H9 (cell line): ENCODE results near the gene ACSBG1. TPM values are rescaled to one million over a fixed set of nuclear protein-coding genes. Genes with fewer than 3 reads are reported as not detected.

Experiments used
- DNase-seq: peaks from one replicate; pipeline ENCODE4 v3.0.0-alpha.2; 2017
- H2AFZ ChIP-seq: one replicate; pipeline ENCODE4 v1.6.1; 2013; ENCODE audit warnings: mild to moderate bottlenecking, low read length, control low read depth, moderate library complexity
- H2AK5ac ChIP-seq: 2 replicates; pipeline ENCODE4 v1.6.1; 2013; ENCODE audit warnings: low read length, control low read depth, mixed read lengths; ENCODE audit not compliant: insufficient read length
- H2BK120ac ChIP-seq: one replicate; pipeline ENCODE4 v1.6.1; 2013; ENCODE audit warnings: low read depth, mild to moderate bottlenecking, low read length, control low read depth, inconsistent platforms; ENCODE audit not compliant: poor library complexity, severe bottlenecking
- H2BK12ac ChIP-seq: 2 replicates; pipeline ENCODE4 v1.6.1; 2013; ENCODE audit warnings: low read length, control low read depth, mixed read lengths, low read depth; ENCODE audit not compliant: insufficient read length
- H2BK15ac ChIP-seq: 2 replicates; pipeline ENCODE4 v1.6.1; 2013; ENCODE audit warnings: low read depth, low read length, control low read depth
- H2BK20ac ChIP-seq: one replicate; pipeline ENCODE4 v1.6.1; 2013; ENCODE audit warnings: low read depth, mild to moderate bottlenecking, low read length, control low read depth, inconsistent platforms; ENCODE audit not compliant: poor library complexity, severe bottlenecking
- H2BK5ac ChIP-seq: 2 replicates; pipeline ENCODE4 v1.6.1; 2013; ENCODE audit warnings: low read length, control low read depth, mixed read lengths; ENCODE audit not compliant: insufficient read length
- H3K14ac ChIP-seq: 2 replicates; pipeline ENCODE4 v1.6.1; 2013; ENCODE audit warnings: low read length, control low read depth; ENCODE audit not compliant: insufficient read depth
- H3K18ac ChIP-seq: 2 replicates; pipeline ENCODE4 v1.6.1; 2013; ENCODE audit warnings: low read depth, mild to moderate bottlenecking, mixed read lengths, low read length, control low read depth; ENCODE audit not compliant: insufficient read length
- H3K23ac ChIP-seq: 2 replicates; pipeline ENCODE4 v1.6.1; 2013; ENCODE audit warnings: low read length, control low read depth, mixed read lengths, low read depth; ENCODE audit not compliant: insufficient read length
- H3K23me2 ChIP-seq: 2 replicates; pipeline ENCODE4 v1.6.1; 2013; ENCODE audit warnings: low read depth, mild to moderate bottlenecking, mixed read lengths, low read length, control low read depth; ENCODE audit not compliant: insufficient read length, poor library complexity, severe bottlenecking
- H3K27ac ChIP-seq: 2 replicates; pipeline ENCODE4 v1.5.1; 2013; ENCODE audit warnings: low read length, control low read depth, mixed read lengths, low read depth; ENCODE audit not compliant: insufficient read length
- H3K27me3 ChIP-seq: 2 replicates; pipeline ENCODE4 v1.6.1; 2013; ENCODE audit warnings: low read length, control low read depth, inconsistent platforms; ENCODE audit not compliant: insufficient read depth
- H3K4ac ChIP-seq: 2 replicates; pipeline ENCODE4 v1.6.1; 2013; ENCODE audit warnings: low read depth, mild to moderate bottlenecking, control low read depth, inconsistent platforms, low read length, moderate library complexity
- H3K4me1 ChIP-seq: 2 replicates; pipeline ENCODE4 v1.6.1; 2013; ENCODE audit warnings: low read length, control low read depth, inconsistent platforms; ENCODE audit not compliant: insufficient read depth
- H3K4me2 ChIP-seq: 2 replicates; pipeline ENCODE4 v1.6.1; 2013; ENCODE audit warnings: low read length, control low read depth, mixed read lengths; ENCODE audit not compliant: insufficient read length, insufficient read depth
- H3K56ac ChIP-seq: 2 replicates; pipeline ENCODE4 v1.6.1; 2013; ENCODE audit warnings: low read depth, mild to moderate bottlenecking, mixed read lengths, low read length, control low read depth; ENCODE audit not compliant: insufficient read length
- H3K79me1 ChIP-seq: 2 replicates; pipeline ENCODE4 v1.6.1; 2013; ENCODE audit warnings: low read depth, mild to moderate bottlenecking, moderate library complexity, low read length, control low read depth, inconsistent platforms; ENCODE audit not compliant: insufficient read depth, poor library complexity, severe bottlenecking
- H3K79me2 ChIP-seq: 2 replicates; pipeline ENCODE4 v1.6.1; 2013; ENCODE audit warnings: low read length, control low read depth, inconsistent platforms; ENCODE audit not compliant: insufficient read depth
- H3K9ac ChIP-seq: 2 replicates; pipeline ENCODE4 v1.6.1; 2013; ENCODE audit warnings: low read length, control low read depth, mixed read lengths; ENCODE audit not compliant: insufficient read length; ENCODE audit errors: extremely low read depth
- H3K9me3 ChIP-seq: one replicate; pipeline ENCODE4 v1.6.1; 2013; ENCODE audit warnings: low read depth, low read length, inconsistent platforms; ENCODE audit not compliant: control insufficient read depth
- H3T11ph ChIP-seq: one replicate; pipeline ENCODE4 v1.6.1; 2013; ENCODE audit warnings: mild to moderate bottlenecking, low read length, control low read depth, inconsistent platforms
- H4K20me1 ChIP-seq: one replicate; pipeline ENCODE4 v1.6.1; 2013; ENCODE audit not compliant: control insufficient read depth, insufficient read length, insufficient read depth
- H4K5ac ChIP-seq: 2 replicates; pipeline ENCODE4 v1.6.1; 2013; ENCODE audit warnings: low read depth, mild to moderate bottlenecking, mixed read lengths, low read length, control low read depth; ENCODE audit not compliant: insufficient read length
- H4K8ac ChIP-seq: replicated peaks from 2 replicates; pipeline ENCODE4 v1.6.1; 2013; ENCODE audit warnings: low read length, control low read depth, mixed read lengths, low read depth; ENCODE audit not compliant: insufficient read length
- H4K91ac ChIP-seq: 2 replicates; pipeline ENCODE4 v1.6.1; 2013; ENCODE audit warnings: low read depth, mild to moderate bottlenecking, moderate library complexity, mixed read lengths, low read length, control low read depth; ENCODE audit not compliant: insufficient read length
- H3K27ac Mint-ChIP-seq, 3 experiments: 2 replicates in 2 of 3; 3 replicates in 1 of 3; pipeline ENCODE4 v1.8.0; 2020 to 2021; ENCODE audit warnings: mixed read lengths in 3 of 3, mild to moderate bottlenecking in 1 of 3, moderate library complexity in 1 of 3
- H3K27me3 Mint-ChIP-seq: 2 replicates; pipeline ENCODE4 v1.8.0; 2021; ENCODE audit warnings: low read depth, mild to moderate bottlenecking, moderate library complexity, mixed read lengths
- H3K36me3 Mint-ChIP-seq, 3 experiments: 2 replicates in 2 of 3; 3 replicates in 1 of 3; pipeline ENCODE4 v1.8.0; 2020 to 2021; ENCODE audit warnings: low read depth in 3 of 3, mixed read lengths in 3 of 3; ENCODE audit not compliant: insufficient read depth in 1 of 3
- H3K4me1 Mint-ChIP-seq, 2 experiments: 2 replicates each; pipeline ENCODE4 v1.8.0; 2020; ENCODE audit warnings: mixed read lengths in 2 of 2
- H3K4me3 Mint-ChIP-seq, 2 experiments: 2 replicates in 1 of 2; 3 replicates in 1 of 2; pipeline ENCODE4 v1.8.0; 2020 to 2021; ENCODE audit warnings: mild to moderate bottlenecking in 2 of 2, mixed read lengths in 2 of 2, moderate library complexity in 1 of 2
- H3K9me3 Mint-ChIP-seq, 2 experiments: 2 replicates in 1 of 2; 3 replicates in 1 of 2; pipeline ENCODE4 v1.8.0; 2020; ENCODE audit warnings: mild to moderate bottlenecking in 2 of 2, mixed read lengths in 2 of 2, moderate library complexity in 1 of 2
- CTCF ChIP-seq: fragments of 200-600 bp; sonication (generic); conservative IDR thresholded peaks from 3 replicates; pipeline ENCODE4 v1.8.0; 2021; ENCODE audit warnings: antibody characterized with exemption, mild to moderate bottlenecking
- WGBS: extraction: QIAGEN DNeasy Blood & Tissue Kit; methylation state at CpG from one replicate; pipeline ENCODE4 v1.1.7; 2013; ENCODE audit warnings: missing lambda C conversion rate, low lambda C conversion rate, mixed read lengths; ENCODE audit not compliant: insufficient read length; ENCODE audit errors: extremely low coverage; 5-methylcytosine and 5-hydroxymethylcytosine counted together
- total RNA-seq: library from RNA; stranded (reverse); gene quantifications from 2 replicates; pipeline ENCODE4 v1.2.1, GENCODE V29; 2021

ACSBG1 gene
- total RNA-seq, 1 experiment from 2014 or later: 2.2 TPM

- Histone ChIP-seq H3K4ac (no peak overlapping the region), H3K27me3 (no peaks in the 10 kb centered on the region), H3K27ac (no peak overlapping the region), H3K23me2 (no peaks in the 10 kb centered on the region), H3K79me1 (no peaks in the 10 kb centered on the region), H3T11ph (no peak overlapping the region), H4K91ac (peak overlapping the region; percentile 71), H3K9ac (no peak overlapping the region), H2AFZ (no peak overlapping the region), H4K8ac (no peak overlapping the region), H2BK20ac (no peak overlapping the region), H3K4me2 (no peak overlapping the region), H4K20me1 (no peaks in the 10 kb centered on the region), H2BK5ac (no peak overlapping the region), H3K56ac (no peak overlapping the region), H2AK5ac (no peak overlapping the region), H4K5ac (no peak overlapping the region), H3K18ac (no peak overlapping the region), H3K23ac (no peak overlapping the region), H3K14ac (no peak overlapping the region), H3K9me3 (no peaks in the 10 kb centered on the region), H3K4me1 (no peaks in the 10 kb centered on the region), H2BK15ac (no peak overlapping the region), H2BK120ac (no peak overlapping the region), H2BK12ac (no peak overlapping the region), H3K79me2 (no peaks in the 10 kb centered on the region)
- no peak for DNase-seq
- no peaks in the 10 kb centered on the region for H3K36me3 Mint-ChIP-seq
- H3K9me3 Mint-ChIP-seq: no peaks in the 10 kb centered on the region
- peaks cover 6 to 7% of the 10 kb centered on the region in 2 experiments; a peak in 3 of 4 replicates for H3K4me1 Mint-ChIP-seq
- no CpG with 5 or more reads among the region's 5 CpGs for WGBS
- TF ChIP-seq CTCF: no peak
- no peak overlapping the region for H3K4me3 Mint-ChIP-seq
- H3K27ac Mint-ChIP-seq: peak overlapping the region in 1 of 3 experiments; percentile 84; a peak in 1 of 7 replicates
- H3K27me3 Mint-ChIP-seq: peaks cover 2% of the 10 kb centered on the region
Measured at GRCh38 chr15:78207110-78207458, 27.3 kb downstream of the ACSBG1 start.
